HG03558 (cell line): ENCODE results near the gene ARHGAP27.

Experiments used
- ATAC-seq: cut with Tn5 transposase; IDR thresholded peaks from one replicate; pipeline ENCODE4 v1.9.1; 2021; ENCODE audit warnings: moderate number of reproducible peaks; ENCODE audit not compliant: unreplicated experiment; ENCODE audit errors: extremely low read depth

ARHGAP27 gene

GRCh38 chr17:45391291-45391690 lies 41.4 kb downstream of the ARHGAP27 start:
- ATAC-seq: no peak

- no peak for ATAC-seq
Measured at GRCh38 chr17:45389354-45389753, 43.3 kb downstream of the ARHGAP27 start.

- ATAC-seq: no peak
Measured at GRCh38 chr17:45388604-45389325, 43.9 kb downstream of the ARHGAP27 start.

- ATAC-seq: no peak
Measured at GRCh38 chr17:45387739-45388138, 44.9 kb downstream of the ARHGAP27 start.

GRCh38 chr17:45386178-45386577 lies 46.5 kb downstream of the ARHGAP27 start:
- no peak for ATAC-seq

- ATAC-seq: no peak
Measured at GRCh38 chr17:45385331-45385997, 47.2 kb downstream of the ARHGAP27 start.

- no peak for ATAC-seq
Measured at GRCh38 chr17:45384789-45385262, 47.8 kb downstream of the ARHGAP27 start.

GRCh38 chr17:45384047-45384788 lies 48.5 kb downstream of the ARHGAP27 start:
- ATAC-seq: no peak

- ATAC-seq: no peak
Measured at GRCh38 chr17:45383003-45383402, 49.7 kb downstream of the ARHGAP27 start.

GRCh38 chr17:45382226-45382625 lies 50.4 kb downstream of the ARHGAP27 start:
- ATAC-seq: no peak

GRCh38 chr17:45380991-45381390 lies 51.7 kb downstream of the ARHGAP27 start:
- ATAC-seq: no peak

GRCh38 chr17:45380046-45380765 lies 52.5 kb downstream of the ARHGAP27 start:
- ATAC-seq: no peak

GRCh38 chr17:45377401-45377800 lies 55.3 kb downstream of the ARHGAP27 start:
- ATAC-seq: no peak

GRCh38 chr17:45376171-45377005 lies 56.3 kb downstream of the ARHGAP27 start:
- no peak for ATAC-seq

- ATAC-seq: no peak
Measured at GRCh38 chr17:45374501-45374900, 58.2 kb downstream of the ARHGAP27 start.

- no peak for ATAC-seq
Measured at GRCh38 chr17:45372325-45372869, 60.3 kb downstream of the ARHGAP27 start.

- no peak for ATAC-seq
Measured at GRCh38 chr17:45371414-45372324, 61.0 kb downstream of the ARHGAP27 start.

- ATAC-seq: no peak
Measured at GRCh38 chr17:45370949-45371413, 61.7 kb downstream of the ARHGAP27 start.
